Neural cell (in vitro differentiated cells): ENCODE measurements around the gene EPHA6.

Source experiments
- EP300 ChIP-seq: fragments of 450-650 bp; conservative IDR thresholded peaks from 2 replicates; pipeline ENCODE4 v1.6.1; 2014; ENCODE audit warnings: antibody characterized with exemption, mild to moderate bottlenecking, moderate library complexity; ENCODE audit not compliant: poor library complexity, severe bottlenecking
- MXI1 ChIP-seq: fragments of 450-650 bp; conservative IDR thresholded peaks from 2 replicates; pipeline ENCODE4 v1.6.1; 2014; ENCODE audit warnings: antibody characterized with exemption, mild to moderate bottlenecking; ENCODE audit not compliant: poor library complexity, severe bottlenecking

DNA sequence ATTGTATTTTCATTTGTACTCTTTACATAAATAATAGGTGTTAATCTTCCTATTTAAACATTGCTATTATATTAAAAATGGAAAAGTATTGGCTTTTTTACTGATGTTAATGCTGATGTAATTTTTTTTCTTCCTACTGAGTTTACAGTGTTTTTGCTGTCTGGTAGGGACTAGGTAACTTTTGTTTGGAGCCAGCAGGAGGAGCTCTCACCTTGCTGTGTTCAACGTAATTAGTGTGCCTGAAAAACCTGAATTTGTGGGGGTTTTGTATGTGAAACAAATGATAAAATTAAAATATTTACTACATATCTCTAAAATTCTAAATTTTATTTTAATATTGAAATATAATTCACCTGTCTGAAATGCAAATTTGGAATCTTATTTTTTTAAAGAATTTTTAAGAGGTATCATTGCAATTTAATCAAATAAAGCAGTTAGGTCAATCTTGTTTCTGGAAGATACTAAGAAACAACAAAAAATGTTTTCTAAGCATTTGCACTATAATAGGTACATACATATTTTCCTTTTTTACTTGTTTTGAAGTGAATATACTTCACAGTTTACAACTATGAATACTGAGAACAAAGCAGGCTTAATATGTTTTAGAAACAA, 48.8 kb downstream of the EPHA6 start:
- TF ChIP-seq EP300 (no peak), MXI1 (no peak)
